Right atrium auricular region (tissue), 2 donors: ENCODE results near the gene WNT2. TPM values are rescaled to one million over a fixed set of nuclear protein-coding genes. Genes with fewer than 3 reads are reported as not detected.

Experiments
- DNase-seq: peaks from one replicate; pipeline ENCODE4 v3.0.0-alpha.2; 2019; ENCODE audit warnings: low spot score
- H3K27ac ChIP-seq, 2 donors: fragments of 200-600 bp; sonication (generic); 1 replicate in 1 of 2; 2 replicates in 1 of 2; pipeline ENCODE4 v1.5.1; 2016 to 2019
- H3K27me3 ChIP-seq, 2 donors: fragments of 200-600 bp; sonication (generic); one replicate each; pipeline versions ENCODE4 v1.5.1 to v1.6.0; 2017 to 2019
- H3K36me3 ChIP-seq: fragments of 200-600 bp; sonication (generic); one replicate; pipeline ENCODE4 v1.5.1; 2016
- H3K4me1 ChIP-seq, 2 donors: fragments of 200-600 bp; sonication (generic); one replicate each; pipeline versions ENCODE4 v1.5.1 to v1.6.0; 2017 to 2019
- H3K4me3 ChIP-seq, 2 donors: fragments of 200-600 bp; sonication (generic); 1 replicate in 1 of 2; 2 replicates in 1 of 2; pipeline ENCODE4 v1.5.1; 2017 to 2019; ENCODE audit warnings: mild to moderate bottlenecking in 1 of 2, moderate library complexity in 1 of 2
- H3K9me3 ChIP-seq, 2 donors: fragments of 200-600 bp; sonication (generic); one replicate each; pipeline ENCODE4 v1.5.1; 2019
- CTCF ChIP-seq, 2 donors: fragments of 200-600 bp; sonication (generic); IDR thresholded peaks; one replicate each; pipeline ENCODE4 v1.5.1; 2019; ENCODE audit warnings: antibody characterized with exemption in 2 of 2
- total RNA-seq, 2 donors: library from RNA; depleted of rRNA; stranded (reverse); fragments of >200 nt; gene quantifications; one replicate each; pipeline ENCODE4 v1.1.0, GENCODE V29; 2016

Gene WNT2
- total RNA-seq, 2 donors from 2014 or later: 0.19 to 6.5 TPM

- Histone ChIP-seq H3K27me3 (no peaks in the 10 kb centered on the region), H3K4me1 (no peaks in the 10 kb centered on the region), H3K27ac (no peak overlapping the region), H3K4me3 (no peak overlapping the region), H3K9me3 (no peaks in the 10 kb centered on the region), H3K36me3 (no peaks in the 10 kb centered on the region)
- no peak for DNase-seq
- TF ChIP-seq CTCF (IDR thresholded peaks at IDR 0.05): no peak
These were observed 44.8 kb downstream of the WNT2 start for GRCh38 chr7:117278040-117278439.

GRCh38 chr7:117277576-117277975, 45.3 kb downstream of the WNT2 start:
- H3K4me1 ChIP-seq: no peaks in the 10 kb centered on the region
- no peak for DNase-seq
- H3K27ac ChIP-seq: no peak overlapping the region
- no peak overlapping the region for H3K4me3 ChIP-seq
- no peaks in the 10 kb centered on the region for H3K36me3 ChIP-seq
- no peak for TF ChIP-seq CTCF (IDR thresholded peaks at IDR 0.05)
- H3K9me3 ChIP-seq: no peaks in the 10 kb centered on the region
- H3K27me3 ChIP-seq: no peaks in the 10 kb centered on the region

GRCh38 chr7:117274951-117275350, 47.9 kb downstream of the WNT2 start:
- H3K27ac ChIP-seq: no peak overlapping the region
- no peaks in the 10 kb centered on the region for H3K9me3 ChIP-seq
- no peaks in the 10 kb centered on the region for H3K4me1 ChIP-seq
- no peak for DNase-seq
- H3K27me3 ChIP-seq: no peaks in the 10 kb centered on the region
- no peak for TF ChIP-seq CTCF (IDR thresholded peaks at IDR 0.05)
- no peak overlapping the region for H3K4me3 ChIP-seq
- no peaks in the 10 kb centered on the region for H3K36me3 ChIP-seq

GRCh38 chr7:117273814-117274225, 49.0 kb downstream of the WNT2 start:
- Histone ChIP-seq H3K27me3 (no peaks in the 10 kb centered on the region), H3K4me3 (no peak overlapping the region), H3K27ac (no peak overlapping the region), H3K9me3 (no peaks in the 10 kb centered on the region), H3K4me1 (no peaks in the 10 kb centered on the region), H3K36me3 (no peaks in the 10 kb centered on the region)
- TF ChIP-seq CTCF (IDR thresholded peaks at IDR 0.05): no peak
- DNase-seq: no peak

- H3K4me1 ChIP-seq: no peaks in the 10 kb centered on the region
- DNase-seq: no peak
- H3K27ac ChIP-seq: no peak overlapping the region
- no peaks in the 10 kb centered on the region for H3K27me3 ChIP-seq
- no peaks in the 10 kb centered on the region for H3K9me3 ChIP-seq
- H3K36me3 ChIP-seq: no peaks in the 10 kb centered on the region
- TF ChIP-seq CTCF (IDR thresholded peaks at IDR 0.05): no peak
- no peak overlapping the region for H3K4me3 ChIP-seq
These were observed 49.5 kb downstream of the WNT2 start for GRCh38 chr7:117273325-117273724.

- no peak overlapping the region for H3K27ac ChIP-seq
- no peaks in the 10 kb centered on the region for H3K4me1 ChIP-seq
- no peaks in the 10 kb centered on the region for H3K9me3 ChIP-seq
- no peaks in the 10 kb centered on the region for H3K27me3 ChIP-seq
- TF ChIP-seq CTCF (IDR thresholded peaks at IDR 0.05): no peak
- no peak overlapping the region for H3K4me3 ChIP-seq
- no peak for DNase-seq
- H3K36me3 ChIP-seq: no peaks in the 10 kb centered on the region
These were observed 50.7 kb downstream of the WNT2 start for GRCh38 chr7:117272017-117272759.
